GM21576 (cell line): ENCODE measurements around the gene TBC1D14.

ENCODE experiments used
- ATAC-seq: cut with Tn5 transposase; IDR thresholded peaks from one replicate; pipeline ENCODE4 v1.9.1; 2021; ENCODE audit warnings: mild to moderate bottlenecking, moderate library complexity; ENCODE audit not compliant: unreplicated experiment

Gene TBC1D14

GRCh38 chr4:6946497-6946896 is 36.9 kb downstream of the TBC1D14 start:
- no peak for ATAC-seq

DNA sequence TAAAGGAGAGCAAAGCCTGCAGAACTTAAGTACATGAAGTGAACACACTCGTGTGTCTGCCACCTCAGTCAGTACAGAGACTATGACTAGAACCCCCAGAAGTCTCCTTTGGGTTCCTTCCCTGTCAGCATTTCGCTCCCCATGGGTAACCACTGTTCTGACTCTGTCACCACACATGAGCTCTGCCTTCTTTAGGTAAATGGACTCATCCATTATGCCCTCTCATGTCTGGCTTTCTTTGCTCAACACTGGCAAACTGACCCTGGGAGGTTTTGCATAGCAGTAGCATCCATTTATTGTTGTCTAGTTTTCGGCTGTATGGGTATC is 38.5 kb downstream of the TBC1D14 start:
- no peak for ATAC-seq

DNA sequence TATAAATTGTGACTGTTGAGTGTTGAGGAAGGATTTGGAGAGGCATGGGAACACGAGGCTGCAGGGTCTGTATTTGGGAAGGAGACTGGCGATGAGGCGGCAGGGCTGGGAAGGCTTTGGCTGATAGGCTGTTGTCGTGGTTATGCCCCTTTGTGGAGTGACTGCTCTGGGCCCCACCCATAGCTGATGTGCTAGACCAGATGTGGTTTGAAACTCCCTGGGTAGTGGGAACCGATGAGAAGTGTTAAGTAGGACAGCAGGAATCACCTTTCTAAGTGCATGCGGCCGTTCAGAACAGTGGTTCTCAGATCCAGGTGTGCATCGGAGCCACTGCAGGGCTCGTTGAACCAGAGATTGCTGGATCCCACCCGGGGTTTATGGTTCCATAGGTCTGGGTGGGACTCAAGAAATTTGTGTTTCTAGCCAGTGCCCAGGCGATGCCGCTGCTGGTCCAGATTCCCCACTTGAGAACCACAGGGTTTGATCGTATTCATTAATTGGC is 42.3 kb downstream of the TBC1D14 start:
- no peak for ATAC-seq

DNA sequence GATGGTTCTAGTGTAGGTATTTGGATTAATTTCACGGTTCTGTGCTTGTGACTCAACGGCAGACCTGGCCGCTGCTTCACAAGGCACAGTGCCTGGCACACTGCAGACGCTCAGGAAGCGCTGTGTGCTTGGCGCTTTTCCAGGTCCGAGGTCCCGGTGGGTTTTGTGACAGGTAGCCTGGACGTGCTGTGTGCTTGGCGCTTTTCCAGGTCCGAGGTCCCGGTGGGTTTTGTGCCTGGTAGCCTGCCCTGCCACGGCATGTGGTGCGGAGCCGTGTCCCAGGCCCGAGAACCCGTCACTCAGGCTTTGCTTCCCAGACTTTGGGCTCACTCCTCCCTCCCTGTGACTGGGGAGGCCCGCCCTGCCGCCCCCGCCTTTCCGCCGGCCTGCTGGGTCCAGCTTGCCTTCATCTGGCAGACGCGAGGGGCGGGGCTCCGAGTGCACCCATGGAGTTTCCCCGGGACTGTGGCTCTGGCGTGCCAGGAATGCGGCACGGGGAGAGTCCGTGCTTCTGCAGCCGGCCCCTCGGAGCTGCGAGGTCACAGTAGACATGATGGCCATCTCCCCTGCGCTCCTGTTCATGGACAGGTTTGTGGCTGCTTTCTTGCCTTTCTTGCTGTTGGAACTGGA is 44.2 kb downstream of the TBC1D14 start:
- no peak for ATAC-seq

DNA sequence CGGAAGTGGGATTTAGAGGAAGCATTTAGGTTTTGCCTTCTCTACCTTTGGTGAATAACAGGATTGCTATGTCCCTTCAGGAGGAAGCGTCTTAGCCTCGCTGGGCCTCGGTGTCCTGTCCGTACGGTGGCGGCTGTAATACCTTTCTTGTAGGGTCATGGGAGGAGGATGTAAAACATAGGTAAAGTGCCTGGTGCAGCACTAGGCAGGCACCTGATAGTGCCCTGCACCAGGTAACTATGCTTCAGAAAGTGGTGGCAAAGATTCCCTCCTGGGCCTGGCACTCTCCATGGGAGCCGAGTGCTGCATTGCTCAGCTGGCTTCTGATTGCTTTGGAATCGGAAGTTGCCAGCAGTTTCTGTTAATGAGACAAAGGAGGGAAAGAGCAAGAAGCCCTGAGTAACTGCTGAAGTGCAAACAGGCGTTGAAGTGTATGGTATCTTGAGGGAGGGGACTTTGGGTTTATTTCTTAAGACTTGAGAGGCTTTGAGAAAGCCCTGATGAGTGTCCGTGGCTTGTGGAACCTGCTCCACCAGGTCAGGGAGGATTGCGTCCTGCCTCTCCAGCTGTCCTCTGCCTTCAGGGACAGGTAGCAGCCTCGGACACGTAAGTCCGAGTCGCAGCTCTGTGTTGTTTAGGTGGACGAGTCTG is 45.8 kb downstream of the TBC1D14 start:
- no peak for ATAC-seq

- ATAC-seq, result no peak
These were observed 46.4 kb downstream of the TBC1D14 start for GRCh38 chr4:6956087-6956433.

- no peak for ATAC-seq
These were observed 47.0 kb downstream of the TBC1D14 start for GRCh38 chr4:6956434-6957147.

GRCh38 chr4:6957148-6957520 is 47.5 kb downstream of the TBC1D14 start:
- ATAC-seq, result no peak

DNA sequence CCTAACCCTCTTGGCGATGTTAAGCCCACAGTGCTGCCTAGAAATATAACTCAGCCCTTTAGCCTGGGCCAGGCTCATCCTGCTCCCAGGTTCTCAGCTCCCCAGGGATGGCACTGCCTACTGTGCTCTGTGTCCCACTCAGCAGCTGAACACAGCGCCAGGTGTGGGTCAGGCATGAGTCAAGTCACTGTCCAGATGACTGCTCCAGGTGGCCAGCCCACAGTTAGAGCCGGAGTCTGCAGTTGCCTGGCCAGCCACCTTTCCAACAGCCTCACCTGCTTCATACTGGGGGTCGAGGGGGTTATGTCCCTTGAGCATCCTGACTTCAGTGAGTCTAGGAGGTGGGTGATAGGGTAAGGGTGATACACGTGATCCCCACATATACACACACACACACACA is 48.4 kb downstream of the TBC1D14 start:
- no peak for ATAC-seq

DNA sequence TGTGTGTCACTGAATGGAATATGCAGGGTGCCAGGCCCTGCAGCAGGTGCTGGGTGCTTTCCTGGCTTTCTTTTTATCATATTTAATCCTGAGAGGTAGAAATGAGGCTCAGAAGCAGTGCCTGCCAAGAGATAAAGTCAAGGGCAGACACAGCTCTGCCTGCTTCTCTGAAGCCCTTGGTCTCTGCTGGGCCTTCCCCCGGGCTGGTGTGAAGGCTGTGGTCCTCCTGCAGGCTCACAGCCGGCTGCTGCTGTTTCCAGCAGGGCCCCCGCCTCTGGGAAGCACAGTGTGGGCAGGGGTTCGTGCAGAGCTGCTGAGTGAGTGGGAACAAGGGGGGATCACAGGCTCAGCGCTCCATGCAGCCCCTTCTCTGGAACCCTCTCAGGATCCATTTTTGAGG is 49.6 kb downstream of the TBC1D14 start:
- ATAC-seq, result no peak

- no peak for ATAC-seq
These were observed 50.5 kb downstream of the TBC1D14 start for GRCh38 chr4:6960154-6960553.

- no peak for ATAC-seq
These were observed 51.2 kb downstream of the TBC1D14 start for GRCh38 chr4:6960628-6961412.

DNA sequence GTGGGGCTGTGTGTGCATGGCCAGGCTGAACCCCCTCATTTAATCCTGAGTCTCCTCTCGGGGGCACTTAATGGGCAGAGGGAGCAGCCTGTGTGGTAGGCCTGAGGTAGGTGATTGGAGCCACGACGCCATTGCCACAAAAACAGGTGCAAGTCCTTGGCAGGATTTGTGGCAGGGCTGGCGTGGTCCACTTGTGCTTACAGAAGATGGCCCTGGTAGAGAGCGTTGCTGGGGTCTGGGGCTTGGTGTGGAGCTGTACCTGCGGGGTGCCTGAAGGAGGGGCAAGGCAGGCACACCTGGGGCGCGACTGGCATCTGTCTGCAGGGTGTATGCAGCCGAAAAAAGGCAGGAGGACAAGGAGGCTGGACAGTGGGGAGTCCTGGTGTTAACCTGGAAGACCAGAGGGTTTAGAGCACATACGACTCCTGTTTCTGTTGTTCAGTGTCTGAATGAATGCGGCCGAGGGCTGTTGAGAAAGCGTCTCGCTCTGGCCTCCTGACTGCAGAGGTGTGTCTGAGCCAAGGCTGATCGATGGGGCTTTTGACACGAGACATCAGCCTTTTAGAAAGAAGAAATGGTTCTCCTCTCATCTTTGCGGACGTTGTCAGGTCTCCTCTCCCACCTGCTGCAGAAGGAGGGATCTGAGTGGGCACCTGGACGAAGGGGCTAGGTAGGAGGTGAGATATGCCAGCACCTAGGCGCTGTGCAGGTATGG is 52.0 kb downstream of the TBC1D14 start:
- no peak for ATAC-seq

DNA sequence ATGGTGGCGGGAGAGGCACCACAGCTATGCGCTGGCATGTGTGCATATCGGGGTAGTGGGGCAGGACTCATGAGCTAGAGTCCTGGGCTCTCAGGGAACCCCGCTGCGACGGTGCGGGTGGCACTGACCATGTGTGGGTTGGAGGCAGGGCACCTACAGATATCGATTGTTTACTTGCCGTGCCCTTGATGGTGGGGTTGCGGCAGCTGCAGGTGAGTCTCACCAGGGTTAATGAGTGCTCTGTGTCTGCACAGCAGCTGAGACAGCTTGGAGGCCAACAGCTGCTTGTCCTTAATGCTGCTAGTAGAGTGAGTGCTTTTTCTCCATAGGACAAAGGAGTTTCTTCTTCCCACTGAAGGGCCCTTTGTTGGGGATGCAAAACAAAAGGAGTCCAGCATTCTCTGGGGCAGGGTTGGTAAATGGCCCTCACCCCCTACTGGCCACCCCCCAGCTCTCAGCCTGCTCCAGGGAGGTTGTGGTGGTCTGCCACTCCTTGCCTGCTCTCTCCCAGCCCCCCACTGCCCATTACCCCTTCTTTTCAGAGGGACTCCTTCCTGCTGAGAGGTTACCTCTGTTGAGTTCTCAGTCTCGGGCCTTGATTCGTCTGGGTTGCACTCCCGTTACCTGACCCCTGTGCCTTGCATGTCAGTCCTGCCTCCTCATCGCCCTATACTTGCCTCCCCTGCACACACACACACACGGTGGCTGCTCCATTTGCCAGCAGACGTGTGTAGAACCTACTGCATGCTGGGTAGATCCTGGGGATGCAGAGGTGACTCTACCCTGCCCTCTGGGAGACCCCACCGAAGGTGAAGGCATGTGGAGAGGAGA is 52.8 kb downstream of the TBC1D14 start:
- ATAC-seq, result no peak

GRCh38 chr4:6963139-6963611 is 53.5 kb downstream of the TBC1D14 start:
- no peak for ATAC-seq

- no peak for ATAC-seq
These were observed 55.2 kb downstream of the TBC1D14 start for GRCh38 chr4:6964858-6965257.

DNA sequence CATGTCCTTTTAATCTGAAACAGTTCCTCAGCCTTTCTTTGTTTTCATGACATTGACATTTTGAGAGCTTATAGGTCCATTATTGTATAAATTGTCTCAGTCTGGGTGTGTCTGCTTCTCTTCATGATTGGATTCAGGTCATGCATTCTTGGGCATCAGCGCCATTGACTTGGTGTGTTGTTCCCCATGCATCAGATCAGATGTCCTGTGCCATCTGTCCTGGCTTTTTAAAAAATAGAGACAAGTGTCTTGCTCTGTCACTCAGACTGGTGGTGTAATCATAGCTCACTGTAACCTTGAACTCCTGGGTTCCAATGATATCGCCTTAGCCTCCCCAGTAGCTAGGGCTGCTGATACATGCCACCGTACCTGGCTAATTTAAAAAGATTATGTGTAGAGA is 55.7 kb downstream of the TBC1D14 start:
- ATAC-seq, result no peak

- no peak for ATAC-seq
These were observed 58.3 kb downstream of the TBC1D14 start for GRCh38 chr4:6967846-6968340.

DNA sequence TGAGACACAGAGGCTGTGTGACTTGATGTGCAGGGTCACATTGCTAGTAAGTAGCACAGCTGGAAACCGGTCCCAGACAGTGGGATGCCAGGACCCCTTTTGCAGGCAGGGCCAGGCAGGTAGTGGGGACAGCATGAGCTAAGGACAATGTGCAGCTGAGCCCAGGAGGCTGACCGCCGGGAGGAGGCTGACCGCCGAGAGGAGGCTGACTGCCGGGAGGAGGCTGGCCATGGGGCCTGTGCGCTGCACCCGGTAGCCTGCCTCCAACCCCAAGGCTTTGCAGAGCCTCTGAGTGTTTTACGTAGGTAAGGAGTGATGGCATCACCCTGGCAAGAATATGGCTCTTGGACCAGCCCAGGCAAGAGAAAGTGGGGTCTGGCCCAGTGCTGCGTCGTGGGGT is 58.9 kb downstream of the TBC1D14 start:
- ATAC-seq, result no peak
